A673 (cell line): ENCODE measurements around the gene NPHP4. TPM values are rescaled to one million over a fixed set of nuclear protein-coding genes. Genes with fewer than 3 reads are reported as not detected.

ENCODE experiments used
- BruUV-seq: library from RNA; stranded (reverse); fragments of 400-500 nt; replicated peaks from 2 replicates; lab custom pipeline; 2021; lab: Mats Ljungman, UMichigan
- CTCF ChIA-PET: fragments of 300-600 bp; sonication (Branson Sonifier 250); formaldehyde crosslinking; loops from one replicate; lab custom pipeline; 2022; ENCODE audit warnings: antibody characterized with exemption; lab: Charles Lee
- POLR2A ChIA-PET: fragments of 300-600 bp; sonication (Branson Sonifier 250); formaldehyde crosslinking; loops from one replicate; lab custom pipeline; 2022; ENCODE audit warnings: antibody characterized with exemption; ENCODE audit not compliant: low non-redundant PET; lab: Charles Lee
- DNase-seq: peaks from one replicate; pipeline ENCODE4 v3.0.0-alpha.2; 2015; ENCODE audit warnings: low spot score
- H3K27ac ChIP-seq: fragments of 200-600 bp; sonication (generic); 2 replicates; pipeline ENCODE4 v1.5.1; 2016; ENCODE audit warnings: mixed run types, low read depth, mild to moderate bottlenecking, mixed read lengths, antibody characterized with exemption, low read length; ENCODE audit not compliant: poor library complexity, severe bottlenecking
- H3K27me3 ChIP-seq: fragments of 200-600 bp; sonication (generic); replicated peaks from 2 replicates; pipeline ENCODE4 v1.6.1; 2017; ENCODE audit warnings: mixed run types, low read depth, mild to moderate bottlenecking, mixed read lengths, antibody characterized with exemption, low read length; ENCODE audit not compliant: insufficient read depth, poor library complexity
- H3K36me3 ChIP-seq: fragments of 200-600 bp; sonication (generic); 2 replicates; pipeline ENCODE4 v1.6.1; 2016; ENCODE audit warnings: mixed run types, mild to moderate bottlenecking, mixed read lengths, antibody characterized with exemption, low read length; ENCODE audit not compliant: insufficient read depth, poor library complexity, severe bottlenecking
- H3K4me1 ChIP-seq: fragments of 200-600 bp; sonication (generic); 2 replicates; pipeline ENCODE4 v1.6.1; 2017; ENCODE audit warnings: mixed run types, mild to moderate bottlenecking, mixed read lengths, antibody characterized with exemption, low read length; ENCODE audit not compliant: insufficient read depth, poor library complexity, severe bottlenecking
- H3K4me3 ChIP-seq: fragments of 200-600 bp; sonication (generic); 2 replicates; pipeline ENCODE4 v1.5.1; 2016; ENCODE audit warnings: low read depth, mixed run types, mild to moderate bottlenecking, mixed read lengths, low read length; ENCODE audit not compliant: poor library complexity, severe bottlenecking
- H3K9me3 ChIP-seq: fragments of 200-600 bp; sonication (generic); 2 replicates; pipeline ENCODE4 v1.6.1; 2016; ENCODE audit warnings: mixed run types, low read depth, mild to moderate bottlenecking, mixed read lengths, antibody characterized with exemption, low read length; ENCODE audit not compliant: poor library complexity, severe bottlenecking
- CTCF ChIP-seq: fragments of 300-800, 200-600 bp; sonication (generic); conservative IDR thresholded peaks from 2 replicates; pipeline ENCODE4 v1.5.1; 2017; ENCODE audit warnings: low read depth, mild to moderate bottlenecking, antibody characterized with exemption, low read length, moderate library complexity, mixed read lengths
- EZH2 ChIP-seq: fragments of 200-600 bp; sonication (generic); IDR thresholded peaks from 2 replicates; pipeline ENCODE4 v1.6.1; 2017; ENCODE audit warnings: borderline replicate concordance, low read depth, mild to moderate bottlenecking, mixed read lengths, antibody characterized with exemption, low read length; ENCODE audit not compliant: poor library complexity, severe bottlenecking
- intact Hi-C: fragments of 100-400 bp; cut with micrococcal nuclease; formaldehyde crosslinking; loops from one replicate; pipeline ENCODE4 v1.10.0; 2022; ENCODE audit not compliant: unreplicated experiment
- total RNA-seq: library from RNA; stranded (reverse); gene quantifications from 2 replicates; pipeline ENCODE4 v1.2.3, GENCODE V29; 2021

Gene NPHP4
- total RNA-seq, 1 experiment from 2014 or later, result 27.6 TPM

- H3K27me3 ChIP-seq, result no peaks in the 10 kb centered on the region
- POLR2A ChIA-PET, result no interaction called here
- H3K36me3 ChIP-seq, result no peaks in the 10 kb centered on the region
- H3K9me3 ChIP-seq, result no peaks in the 10 kb centered on the region
- CTCF ChIA-PET, result no interaction called here
- no peak overlapping the region for H3K4me3 ChIP-seq
- H3K4me1 ChIP-seq, result peaks cover 10% of the 10 kb centered on the region
- no TSS peak for BruUV-seq
- no peak overlapping the region for H3K27ac ChIP-seq
- intact Hi-C loops, result no loop called here
- TF ChIP-seq EZH2 (no peak), CTCF (no peak)
- DNase-seq, result no peak
Observed at GRCh38 chr1:5822266-5822665, 170.0 kb downstream of the NPHP4 start.

GRCh38 chr1:5821540-5822176, 170.6 kb downstream of the NPHP4 start:
- ChIA-PET CTCF (no interaction called here), POLR2A (no interaction called here)
- Histone ChIP-seq H3K27ac (no peak overlapping the region), H3K27me3 (no peaks in the 10 kb centered on the region), H3K9me3 (no peaks in the 10 kb centered on the region), H3K4me3 (no peak overlapping the region), H3K4me1 (peaks cover 7% of the 10 kb centered on the region), H3K36me3 (no peaks in the 10 kb centered on the region)
- no TSS peak for BruUV-seq
- TF ChIP-seq CTCF (no peak), EZH2 (no peak)
- intact Hi-C loops, result no loop called here
- peak; percentile 56 for DNase-seq

- Histone ChIP-seq H3K4me3 (no peak overlapping the region), H3K9me3 (no peaks in the 10 kb centered on the region), H3K27ac (no peak overlapping the region), H3K36me3 (no peaks in the 10 kb centered on the region), H3K27me3 (no peaks in the 10 kb centered on the region), H3K4me1 (no peaks in the 10 kb centered on the region)
- no peak for TF ChIP-seq EZH2
- TF ChIP-seq CTCF, result no peak
- intact Hi-C loops, result no loop called here
- POLR2A ChIA-PET, result no interaction called here
- no TSS peak for BruUV-seq
- CTCF ChIA-PET, result no interaction called here
- DNase-seq, result no peak
Observed at GRCh38 chr1:5820026-5820421, 172.2 kb downstream of the NPHP4 start.
